GM21390 (cell line): Measurements from ENCODE around the gene STARD10.

Source experiments
- ATAC-seq: cut with Tn5 transposase; IDR thresholded peaks from one replicate; pipeline ENCODE4 v1.9.1; 2021; ENCODE audit not compliant: unreplicated experiment

Gene STARD10

DNA sequence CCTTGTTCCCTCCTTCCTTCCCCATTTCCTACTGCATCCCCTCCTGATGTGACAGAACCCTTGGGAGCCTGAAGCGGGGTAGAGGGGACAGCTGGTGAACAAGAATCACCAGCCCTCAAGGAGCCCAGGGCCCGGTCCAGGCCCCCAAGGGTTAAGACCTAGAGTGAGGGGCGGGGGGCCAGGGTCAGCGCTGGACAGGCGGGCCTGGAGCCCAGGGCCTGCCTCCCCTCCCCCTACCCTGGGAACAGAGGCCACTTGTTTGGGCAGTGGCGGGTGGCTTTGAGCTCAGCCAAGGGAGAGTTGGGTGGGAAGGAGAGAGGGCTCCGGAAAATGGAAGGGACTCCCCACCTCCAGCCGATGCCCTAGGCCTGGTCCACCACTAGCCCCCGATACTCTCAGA is 43.8 kb downstream of the STARD10 start:
- ATAC-seq: no peak

DNA sequence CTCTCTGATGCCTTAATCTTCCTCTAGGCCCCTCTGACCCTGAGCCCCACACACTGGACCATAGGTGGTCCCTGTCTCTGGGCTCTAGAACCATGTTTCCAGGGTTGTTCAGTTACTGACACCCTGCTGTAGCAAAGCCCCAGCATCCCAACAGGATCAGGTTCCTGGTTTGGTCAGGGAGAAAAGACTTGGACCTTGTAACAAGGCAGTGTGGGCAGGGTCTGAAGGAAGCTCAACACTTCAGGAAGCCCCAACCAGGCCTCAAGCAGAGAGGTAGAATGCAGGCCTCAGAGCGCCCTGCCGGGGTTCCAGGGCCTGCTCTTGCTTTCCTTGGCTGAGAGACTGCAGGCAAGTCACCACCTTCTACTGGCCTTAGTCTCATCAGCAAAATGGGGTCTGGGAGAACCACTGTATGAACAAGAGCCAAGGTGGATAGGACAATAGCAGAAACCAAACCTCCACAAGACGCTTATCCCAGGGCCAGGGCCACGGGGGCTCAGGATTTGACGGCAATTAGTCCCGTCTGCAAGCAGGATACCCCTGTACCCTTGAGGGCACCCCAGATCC is 46.5 kb downstream of the STARD10 start:
- ATAC-seq: no peak

DNA sequence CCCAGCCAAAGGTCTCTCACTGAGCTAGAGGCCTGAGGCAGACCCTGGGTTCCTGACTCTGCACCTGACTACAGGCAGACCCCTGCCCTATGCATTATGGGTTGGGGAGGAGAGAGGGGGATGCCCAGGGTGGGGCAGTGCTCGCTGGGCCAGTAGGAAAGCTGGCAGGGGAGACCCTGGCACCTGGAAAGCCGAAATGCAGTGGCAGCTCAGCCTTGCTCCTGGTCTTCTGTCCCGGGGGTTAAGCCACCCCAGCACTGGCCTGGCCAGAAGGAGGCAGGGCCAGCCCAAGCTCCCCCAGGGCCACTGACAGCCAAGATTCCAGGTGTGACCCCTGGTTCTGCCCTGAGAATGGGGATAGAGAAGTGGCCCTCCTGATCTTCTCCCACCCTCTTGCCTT is 47.0 kb downstream of the STARD10 start:
- ATAC-seq: no peak

DNA sequence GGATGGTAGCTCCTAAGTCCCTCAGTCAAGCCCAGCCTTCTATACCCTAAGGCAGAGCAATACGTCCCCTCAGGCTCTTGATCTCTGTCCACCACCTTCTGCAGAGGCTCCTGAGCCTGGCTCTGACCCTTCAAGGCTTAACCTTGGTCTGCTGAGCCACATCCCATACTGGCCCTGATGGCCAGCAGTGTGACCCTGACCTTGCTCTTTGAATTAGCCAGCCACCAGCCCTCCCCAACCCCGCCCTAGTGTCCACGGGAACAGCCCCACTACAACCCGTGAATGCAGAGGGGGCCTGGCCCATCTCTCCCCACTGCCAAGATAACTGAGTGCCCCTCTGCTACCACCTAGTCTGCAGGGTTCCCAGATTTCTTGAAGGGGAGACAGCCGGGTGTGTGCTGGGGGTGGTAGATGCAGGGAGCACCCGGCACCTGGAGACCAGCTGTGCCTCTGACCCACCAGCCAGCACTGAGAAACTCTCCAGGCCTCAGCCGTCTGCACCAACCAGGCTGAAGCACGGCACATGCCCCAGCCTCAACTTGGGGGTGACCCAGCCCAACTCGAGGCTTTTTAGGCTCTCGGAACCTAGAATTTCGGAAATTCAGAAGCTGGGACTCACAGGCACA is 47.8 kb downstream of the STARD10 start:
- no peak for ATAC-seq

DNA sequence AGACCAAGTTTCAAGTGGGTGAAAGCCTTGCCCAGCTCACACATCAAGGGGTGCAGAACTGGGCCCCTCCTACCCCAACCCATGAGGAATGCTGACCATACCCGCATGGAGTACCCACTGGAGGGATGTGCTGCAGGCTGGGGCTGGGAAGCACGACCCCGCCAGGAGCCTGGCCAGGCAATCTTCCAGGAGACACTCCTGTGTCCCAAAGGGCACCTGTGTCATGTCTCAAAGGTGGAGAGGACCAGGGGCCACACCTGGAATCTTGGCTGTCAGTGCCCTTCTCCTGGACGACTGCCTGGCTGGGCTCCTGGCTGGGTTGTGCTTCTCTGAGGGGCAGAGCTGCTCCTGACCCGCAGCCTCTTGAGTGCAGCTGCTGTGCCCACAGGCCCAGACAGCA is 48.3 kb downstream of the STARD10 start:
- no peak for ATAC-seq

DNA sequence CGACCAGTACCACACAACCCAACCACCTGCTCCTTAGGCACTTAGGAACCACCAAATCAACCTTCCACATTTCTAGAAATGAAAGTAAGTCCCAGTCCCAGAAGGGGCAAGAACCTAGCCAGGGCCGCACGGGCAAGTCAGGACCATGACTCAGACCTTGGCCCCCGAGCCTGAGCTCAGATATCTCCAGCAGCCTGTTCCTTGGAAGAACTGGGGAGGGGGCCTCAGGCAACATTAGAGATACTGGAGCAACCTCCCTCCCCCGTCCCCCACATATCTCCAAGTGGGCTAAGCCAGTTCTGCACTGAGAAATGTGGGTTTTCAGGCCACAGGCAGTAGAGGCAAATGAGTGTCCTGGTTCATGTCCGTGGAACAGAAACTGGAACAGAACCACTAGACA is 49.4 kb downstream of the STARD10 start:
- no peak for ATAC-seq

DNA sequence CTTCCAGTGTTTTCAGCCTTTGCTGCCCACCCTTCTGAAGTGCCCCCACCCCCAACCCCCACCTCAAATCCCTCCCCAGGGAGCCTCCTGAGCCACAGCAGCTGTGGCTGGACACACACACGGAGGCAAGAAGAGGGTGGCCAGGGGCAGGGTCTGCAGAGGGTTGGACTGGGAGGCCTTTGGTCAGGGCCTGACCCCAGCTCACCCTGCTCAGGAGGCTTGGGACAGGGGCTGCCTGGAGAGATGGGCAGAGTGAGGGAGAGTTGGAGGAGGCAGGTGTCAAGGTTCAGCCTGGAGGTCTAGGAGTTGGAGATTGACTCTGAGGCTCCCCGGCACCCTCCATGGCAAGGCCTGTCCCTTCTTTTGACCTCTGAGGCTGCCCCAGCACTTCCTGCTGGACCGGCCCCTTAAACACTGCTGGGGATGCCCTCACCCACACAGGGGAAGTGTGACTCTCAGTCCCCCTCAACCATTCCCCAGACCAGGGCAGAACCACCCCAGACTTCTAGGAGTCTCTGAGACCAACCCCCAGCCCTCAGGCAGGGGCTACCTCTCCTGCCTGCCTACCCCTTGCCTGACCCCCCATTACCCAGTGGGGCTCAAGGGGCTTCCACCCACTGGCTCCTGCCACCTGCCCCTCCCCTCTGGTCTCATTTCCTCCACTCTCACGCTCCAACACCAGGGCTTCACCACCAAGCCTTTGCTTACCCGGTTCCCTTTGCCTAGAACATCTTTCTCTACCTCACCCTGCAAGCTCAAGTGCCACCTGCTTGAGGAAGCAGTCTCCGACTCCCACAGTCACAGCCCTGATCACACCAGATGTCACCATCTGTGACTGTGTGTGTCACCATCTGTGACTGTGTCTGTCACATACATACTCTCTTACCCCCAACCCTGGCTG is 50.3 kb downstream of the STARD10 start:
- peak; percentile 57 for ATAC-seq

DNA sequence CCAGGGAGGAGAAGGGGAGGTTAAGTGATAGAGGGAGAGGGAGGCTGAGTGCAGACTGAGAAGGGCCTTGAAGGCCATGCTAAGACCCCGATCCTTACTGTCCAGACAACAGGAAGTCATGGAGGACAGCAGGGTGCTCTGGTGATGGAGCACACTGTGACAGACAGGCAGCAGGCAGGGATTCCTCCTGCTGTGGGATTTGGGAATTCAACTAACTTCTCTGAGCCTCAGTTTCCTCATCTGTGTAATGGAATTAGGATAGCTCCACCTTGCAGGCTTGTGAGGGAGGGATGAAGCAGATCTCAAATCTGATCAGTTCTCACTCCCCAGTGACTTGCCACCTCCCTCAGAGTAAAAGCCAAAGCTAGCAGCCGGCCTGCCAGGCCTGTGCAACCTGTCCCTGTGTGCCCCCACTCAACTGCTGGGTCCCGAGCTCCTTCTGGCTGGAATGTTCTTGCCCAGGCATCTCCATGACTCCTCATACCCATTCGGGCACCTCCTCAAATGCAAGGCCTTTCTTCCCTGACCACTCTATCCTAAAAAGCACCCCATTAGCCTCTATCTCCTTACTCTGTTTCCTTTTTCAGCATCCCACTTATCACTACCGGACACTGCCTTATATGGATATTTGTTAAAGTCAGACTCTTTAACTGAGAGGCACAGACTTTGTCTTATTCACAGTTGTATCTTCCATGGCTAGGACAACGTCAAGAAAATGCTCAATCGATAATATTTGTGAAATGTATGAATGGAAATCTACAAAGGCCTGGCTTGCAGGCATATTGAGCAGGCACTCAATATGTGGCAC is 51.1 kb downstream of the STARD10 start:
- no peak for ATAC-seq

DNA sequence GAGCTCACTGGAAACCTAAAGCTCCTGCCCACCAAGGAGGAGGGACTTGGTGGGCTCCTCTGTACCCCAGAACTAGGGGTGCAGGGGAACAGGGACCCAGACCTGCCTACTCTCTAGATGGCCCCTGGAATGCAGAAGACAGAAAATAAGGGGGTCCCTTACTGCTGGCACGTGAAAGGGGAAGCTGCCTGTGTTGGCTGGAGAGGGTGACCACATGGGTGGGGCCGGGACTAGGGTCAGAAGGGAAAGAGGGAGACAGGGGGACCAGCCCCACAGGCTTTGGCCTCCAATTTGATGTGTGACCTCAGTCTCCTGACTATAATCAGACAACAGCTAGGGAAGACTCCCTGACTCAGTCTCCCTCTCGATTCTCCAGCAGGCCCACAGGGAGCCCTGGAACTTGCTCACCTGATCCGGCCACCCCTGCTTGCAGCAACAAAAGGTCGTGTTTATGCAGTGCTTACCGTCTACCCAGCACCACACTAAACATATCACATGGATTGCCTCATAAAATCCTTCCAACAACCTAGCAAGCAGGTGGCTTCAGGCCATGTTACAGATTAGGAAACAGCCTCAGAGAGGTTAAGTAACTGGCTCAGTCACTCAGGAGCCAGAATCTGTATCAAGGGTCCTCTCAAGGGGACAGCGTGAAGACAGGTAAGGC is 51.9 kb downstream of the STARD10 start:
- no peak for ATAC-seq

DNA sequence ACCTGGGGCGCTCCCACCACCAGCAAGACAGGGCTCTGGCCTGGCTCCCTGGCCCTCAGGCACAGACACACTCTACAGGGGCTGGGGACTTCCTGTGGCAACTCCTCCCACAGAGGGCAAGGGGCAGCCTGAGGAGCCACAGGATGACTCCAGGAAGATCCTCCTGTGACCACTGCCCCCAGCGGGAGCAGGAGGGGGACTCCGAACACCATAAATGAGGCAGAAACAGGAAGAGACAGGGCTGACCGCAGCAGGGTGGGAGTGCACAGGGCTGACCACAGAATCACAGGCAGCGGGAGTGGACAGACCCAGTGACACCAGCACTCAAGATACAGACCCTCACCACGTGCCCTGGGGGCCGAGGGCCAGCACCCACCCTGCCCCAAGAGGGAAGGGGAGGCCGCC is 52.4 kb downstream of the STARD10 start:
- ATAC-seq: no peak

DNA sequence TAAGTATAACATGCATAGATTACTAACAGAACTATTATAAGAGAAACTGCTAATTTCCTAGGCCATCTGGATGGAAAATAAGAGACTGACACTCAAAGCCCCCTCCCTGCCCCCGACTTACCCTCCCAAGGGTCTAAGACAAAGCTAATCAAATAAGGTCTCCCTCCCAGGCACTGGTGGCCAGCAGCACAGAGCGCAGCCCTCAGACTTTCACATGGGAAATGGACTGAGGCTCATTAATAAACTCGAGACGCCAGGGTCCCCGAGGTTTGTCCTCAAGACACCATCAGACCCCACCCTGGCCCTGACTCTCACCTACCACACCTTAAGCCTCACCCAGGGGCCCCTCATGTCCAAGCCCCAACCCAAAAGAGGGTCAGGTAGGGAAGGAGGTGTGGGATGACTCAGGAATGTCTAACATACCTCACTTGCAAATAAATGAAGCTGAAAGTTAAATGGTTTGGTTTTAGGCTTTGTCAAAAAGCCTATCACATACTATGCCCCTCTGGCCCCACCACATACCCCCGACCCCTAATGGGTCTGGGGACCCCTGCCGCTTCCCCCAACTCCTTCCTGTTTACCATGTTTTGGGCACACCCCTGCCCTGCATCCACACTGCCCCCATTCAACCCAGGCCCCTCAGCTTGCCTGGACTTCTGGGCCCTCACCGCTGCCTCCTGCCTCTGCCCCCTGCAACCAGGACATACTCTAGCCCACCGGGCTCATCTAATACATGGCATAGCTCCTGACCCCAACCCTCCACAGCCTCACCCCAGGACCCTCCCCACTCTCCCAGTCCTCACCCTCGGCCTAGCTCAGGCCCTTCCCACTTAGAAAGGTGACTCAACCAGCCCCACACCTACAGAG is 53.1 kb downstream of the STARD10 start:
- ATAC-seq: no peak

DNA sequence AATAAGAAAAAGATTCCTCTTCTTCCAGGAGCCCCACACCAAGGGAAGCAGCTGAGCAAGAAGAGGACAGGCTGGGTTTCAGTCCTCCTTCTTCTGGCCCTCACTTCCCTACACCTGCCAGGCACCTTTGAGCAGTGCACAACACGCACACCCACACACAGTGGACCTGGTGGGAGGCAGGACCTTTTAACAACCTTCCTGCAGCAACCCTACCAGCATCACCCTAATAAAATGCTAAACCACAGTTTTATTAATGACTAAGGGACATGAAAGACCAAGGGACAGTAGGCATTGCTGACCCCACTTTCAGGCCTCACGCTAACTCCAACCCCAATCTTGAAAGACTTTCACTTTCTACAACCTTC is 53.8 kb downstream of the STARD10 start:
- ATAC-seq: no peak

DNA sequence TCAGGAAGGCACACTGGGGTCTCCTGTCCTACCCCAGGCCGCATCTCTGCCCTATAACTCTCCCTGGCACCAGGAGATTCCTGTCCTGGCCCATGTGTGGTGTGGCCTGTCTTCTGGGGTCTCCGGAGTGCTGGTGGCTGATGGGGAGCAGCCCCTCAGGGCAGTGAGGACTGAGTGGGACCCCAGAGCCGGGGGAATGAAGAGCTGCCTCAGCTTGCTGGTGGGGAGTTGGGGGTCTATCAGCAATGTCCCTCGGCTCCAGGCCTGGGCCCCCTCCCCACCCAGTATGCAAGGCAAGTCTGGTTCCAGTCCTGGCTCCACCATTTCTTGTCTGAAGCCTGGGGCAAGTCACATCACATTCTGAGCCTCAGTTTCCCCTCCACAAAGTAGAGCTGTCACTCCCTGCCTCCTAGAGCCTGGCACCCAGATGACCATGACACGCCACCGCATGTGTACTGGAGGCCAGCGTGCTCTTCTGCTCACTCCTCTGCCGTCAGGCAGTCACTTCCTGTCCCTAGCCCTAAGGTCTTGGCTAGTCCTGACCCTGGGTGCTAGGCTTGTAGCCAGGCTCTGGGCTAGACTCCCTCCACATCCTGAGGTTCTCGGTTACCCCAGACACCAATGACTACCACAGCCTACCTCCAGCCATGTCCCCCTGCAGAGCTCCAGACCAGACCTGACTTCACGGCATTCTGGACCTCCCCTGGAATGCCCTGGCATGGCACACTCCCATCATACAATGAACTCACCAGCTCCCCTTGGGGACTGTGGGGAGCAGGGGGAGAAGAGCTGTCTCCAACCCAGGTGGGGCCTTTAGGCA is 54.4 kb downstream of the STARD10 start:
- ATAC-seq: no peak

DNA sequence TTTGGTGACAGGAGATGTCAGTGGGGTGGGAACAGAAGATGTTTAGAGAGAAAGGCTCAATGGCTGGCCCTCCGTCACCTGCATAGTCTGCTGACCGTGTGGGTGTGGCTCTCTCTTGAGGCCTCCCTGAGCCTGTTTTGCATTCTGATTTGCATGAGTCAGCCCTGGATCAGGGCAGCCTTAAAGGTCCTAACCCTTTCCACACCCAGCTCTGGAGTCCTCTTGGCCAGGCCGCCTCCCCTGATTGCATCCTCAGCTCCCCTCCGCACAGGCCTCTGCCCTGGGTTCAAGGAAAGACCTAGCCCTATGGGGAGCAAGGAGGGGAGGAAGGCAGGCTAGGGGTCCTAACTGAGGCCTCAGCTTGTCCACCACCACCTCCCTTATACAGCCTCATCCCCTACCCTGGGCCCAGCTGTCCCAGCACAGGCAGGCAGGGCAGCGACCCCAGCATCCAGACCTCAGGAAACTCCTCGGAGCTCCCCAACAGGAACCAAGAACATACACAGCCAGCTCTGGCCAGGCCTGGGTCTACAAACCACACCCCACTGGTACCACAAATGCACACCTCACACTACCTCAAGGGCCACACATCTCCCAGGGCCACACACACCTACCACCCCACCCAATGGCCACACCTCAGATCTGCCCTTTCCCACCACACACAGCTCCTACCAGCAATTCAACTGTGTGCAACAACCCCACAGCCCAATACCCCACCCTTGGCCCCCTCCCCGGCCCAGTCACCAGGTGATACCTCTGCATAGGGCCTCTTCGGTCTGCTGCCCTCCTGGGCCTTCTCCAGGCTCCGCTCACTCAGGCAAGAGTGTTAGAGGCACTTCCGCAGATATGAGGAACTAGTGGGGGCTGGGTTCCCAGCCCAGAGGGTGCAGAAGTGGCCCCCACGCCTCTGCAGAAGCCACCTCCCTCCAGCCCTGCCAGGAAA is 55.4 kb downstream of the STARD10 start:
- ATAC-seq: peak; percentile 42

DNA sequence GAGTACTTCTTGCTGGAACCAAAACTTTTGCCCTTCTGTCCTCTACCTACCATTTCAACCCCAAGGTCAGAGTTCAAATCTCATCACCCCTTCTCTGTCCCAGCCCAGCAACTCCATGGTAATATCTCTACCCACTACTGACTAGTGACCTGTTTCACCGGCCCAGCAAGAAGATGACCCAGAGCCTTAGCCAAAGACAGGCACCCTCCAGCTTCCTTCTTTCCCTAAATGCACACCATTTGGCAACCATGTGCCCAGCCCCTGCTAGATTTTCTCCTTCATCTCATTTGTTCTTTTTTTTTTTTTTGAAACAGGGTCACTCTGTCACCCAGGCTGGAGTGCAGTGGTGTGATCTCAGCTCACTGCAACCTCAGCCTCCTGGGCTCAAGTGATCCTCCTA is 56.5 kb downstream of the STARD10 start:
- ATAC-seq: no peak

DNA sequence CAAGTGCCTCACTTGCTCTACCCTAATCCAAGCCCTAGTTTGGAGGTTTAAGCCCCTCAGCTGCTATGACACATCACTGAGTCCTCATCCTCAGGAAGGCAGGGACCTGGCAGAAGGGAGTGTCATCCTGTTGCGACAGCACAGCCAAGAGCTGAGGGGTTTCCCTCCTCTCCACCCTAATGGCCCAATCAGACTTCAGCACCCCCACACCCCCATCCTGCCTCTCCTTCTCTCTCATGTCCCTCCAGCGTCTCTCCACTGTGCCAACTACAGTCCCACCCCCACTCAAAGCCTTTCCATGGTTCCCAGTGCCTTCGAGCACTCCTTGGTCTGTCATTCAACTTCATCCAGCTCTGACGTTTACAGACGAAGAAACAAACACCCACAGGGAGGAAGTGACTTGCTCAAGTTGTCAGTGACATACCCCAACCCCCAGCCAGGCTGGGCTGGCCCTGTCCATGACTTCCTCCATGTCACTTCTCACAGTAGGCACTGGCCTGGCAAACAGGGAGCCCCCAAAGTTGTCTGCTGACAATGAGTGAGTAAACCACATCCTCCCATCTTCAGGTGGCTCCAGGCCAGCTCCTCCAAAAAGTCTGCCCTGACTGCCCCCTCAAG is 57.3 kb downstream of the STARD10 start:
- ATAC-seq: no peak

DNA sequence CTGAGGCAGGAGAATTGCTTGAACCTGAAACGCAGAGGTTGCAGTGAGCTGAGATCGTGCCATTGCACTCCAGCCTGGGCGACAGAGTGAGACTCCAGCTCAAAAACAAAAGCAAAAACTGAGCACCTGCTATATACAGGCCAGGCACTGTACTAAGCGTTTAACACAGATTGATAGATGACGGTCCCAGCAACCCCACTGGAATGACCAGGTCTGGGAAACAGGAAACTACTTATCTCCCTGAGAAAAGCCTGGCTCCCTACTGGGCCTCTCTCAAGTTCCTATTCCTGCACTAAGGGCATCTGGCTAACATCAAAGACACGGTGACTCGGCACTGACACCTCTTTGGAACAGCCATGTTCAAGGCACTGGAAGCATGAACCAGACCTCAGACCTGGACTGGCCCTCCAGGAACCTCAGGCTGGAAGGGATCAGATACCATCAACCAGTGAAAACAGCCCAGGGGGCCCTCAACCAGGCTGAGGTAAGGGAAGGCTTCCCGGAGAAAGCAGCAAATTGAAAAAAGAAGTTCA is 58.3 kb downstream of the STARD10 start:
- ATAC-seq: no peak
